Peyer's patch (tissue), 4 donors: Measurements from ENCODE around the gene ATG4D.

ENCODE experiments used
- CTCF ChIP-seq, 6 experiments: fragments of 450-650 bp in 4 of 6; fragments of 200-600 bp in 2 of 6; sonication (generic) in 1 of 6; IDR thresholded peaks; one replicate each; pipeline ENCODE4 v1.5.1; 2017 to 2019; ENCODE audit warnings: antibody characterized with exemption in 6 of 6, mild to moderate bottlenecking in 3 of 6, moderate library complexity in 1 of 6
- POLR2A ChIP-seq, 2 donors: fragments of 450-650 bp; IDR thresholded peaks; one replicate each; pipeline ENCODE4 v1.5.1; 2017; ENCODE audit warnings: antibody characterized with exemption in 2 of 2, mild to moderate bottlenecking in 2 of 2, moderate library complexity in 2 of 2

DNA sequence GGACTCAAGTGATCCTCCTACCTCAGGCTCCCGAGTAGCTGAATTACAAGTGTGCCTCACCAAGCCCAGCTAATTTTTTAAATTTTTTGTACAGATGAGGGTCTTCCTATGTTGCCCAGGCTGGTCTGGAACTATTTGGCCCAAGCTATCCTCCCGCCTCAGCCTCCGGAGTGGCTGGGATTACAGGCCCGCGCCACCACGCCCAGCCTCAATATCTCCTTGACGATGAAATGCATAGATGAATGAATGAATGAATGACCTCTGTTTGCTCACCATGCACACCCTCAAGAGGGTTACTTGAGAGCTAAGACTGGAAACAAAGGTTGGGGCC lies 58.3 kb downstream of the ATG4D start:
- no peak for TF ChIP-seq CTCF (IDR thresholded peaks at IDR 0.05)
- no peak for TF ChIP-seq POLR2A (IDR thresholded peaks at IDR 0.05)
